OCI-LY1 (cell line): Measurements from ENCODE around the gene RNF212.

ENCODE experiments used
- H2AFZ ChIP-seq: fragments of 200-600 bp; sonication (generic), shearing (Covaris generic); 2 replicates; pipeline ENCODE4 v1.6.0; 2014; ENCODE audit warnings: antibody characterized with exemption, mild to moderate bottlenecking, low read length
- H3F3A ChIP-seq: fragments of 200-600 bp; sonication (generic), shearing (Covaris generic); 2 replicates; pipeline ENCODE4 v1.6.0; 2014; ENCODE audit warnings: mild to moderate bottlenecking, antibody characterized with exemption, low read length, moderate library complexity; ENCODE audit not compliant: insufficient read depth
- H3K27ac ChIP-seq: fragments of 200-600 bp; sonication (generic); 2 replicates; pipeline ENCODE4 v1.5.1; 2014; ENCODE audit warnings: low read length, mixed run types, mild to moderate bottlenecking, low read depth; ENCODE audit not compliant: poor library complexity, severe bottlenecking
- H3K27me3 ChIP-seq: fragments of 200-600 bp; sonication (generic); 2 replicates; pipeline ENCODE4 v1.6.0; 2014; ENCODE audit warnings: antibody characterized with exemption, mild to moderate bottlenecking, low read length, moderate library complexity; ENCODE audit not compliant: insufficient read depth
- H3K36me3 ChIP-seq: fragments of 200-600 bp; sonication (generic); 2 replicates; pipeline ENCODE4 v1.6.1; 2014; ENCODE audit warnings: mild to moderate bottlenecking, antibody characterized with exemption, low read length, moderate library complexity, mixed read lengths; ENCODE audit not compliant: insufficient read depth
- H3K4me1 ChIP-seq: fragments of 200-600 bp; sonication (generic); 2 replicates; pipeline ENCODE4 v1.5.1; 2014; ENCODE audit warnings: mild to moderate bottlenecking, low read length, moderate library complexity; ENCODE audit not compliant: insufficient read depth, severe bottlenecking
- H3K4me2 ChIP-seq: fragments of 200-600 bp; sonication (generic), shearing (Covaris generic); 2 replicates; pipeline ENCODE4 v1.6.1; 2014; ENCODE audit warnings: low read length
- H3K4me3 ChIP-seq: fragments of 200-600 bp; sonication (generic); 2 replicates; pipeline ENCODE4 v1.5.1; 2014; ENCODE audit warnings: low read length, low read depth, mild to moderate bottlenecking, mixed read lengths; ENCODE audit not compliant: poor library complexity, severe bottlenecking
- H3K79me2 ChIP-seq: fragments of 200-600 bp; shearing (Covaris generic); 2 replicates; pipeline ENCODE4 v1.6.1; 2016; ENCODE audit warnings: mixed run types, low read length, mixed read lengths; ENCODE audit not compliant: insufficient read depth
- H3K9ac ChIP-seq: fragments of 200-600 bp; sonication (generic), shearing (Covaris generic); 2 replicates; pipeline ENCODE4 v1.6.1; 2014; ENCODE audit warnings: mild to moderate bottlenecking, low read length, mixed read lengths
- H3K9me2 ChIP-seq: fragments of 200-600 bp; sonication (generic), shearing (Covaris generic); 2 replicates; pipeline ENCODE4 v1.6.1; 2014; ENCODE audit warnings: low read depth, mild to moderate bottlenecking, low read length, mixed read lengths
- H3K9me3 ChIP-seq: fragments of 200-600 bp; shearing (Covaris generic); 2 replicates; pipeline ENCODE4 v1.6.1; 2014; ENCODE audit warnings: low read length, mixed read lengths
- H4K20me1 ChIP-seq: fragments of 200-600 bp; sonication (generic), shearing (Covaris generic); 2 replicates; pipeline ENCODE4 v1.6.0; 2016; ENCODE audit warnings: mild to moderate bottlenecking, low read length; ENCODE audit not compliant: insufficient read depth
- CTCF ChIP-seq: fragments of 200-600 bp; sonication (generic), shearing (Covaris generic); IDR thresholded peaks from 2 replicates; pipeline ENCODE4 v1.5.1; 2017; ENCODE audit warnings: mild to moderate bottlenecking, antibody characterized with exemption, low read length, moderate library complexity, mixed read lengths
- EZH2 ChIP-seq: fragments of 200-600 bp; sonication (generic), shearing (Covaris generic); IDR thresholded peaks from 2 replicates; pipeline ENCODE4 v1.8.0; 2017; ENCODE audit warnings: borderline replicate concordance, mixed run types, mild to moderate bottlenecking, antibody characterized with exemption, low read length, moderate library complexity, mixed read lengths

RNF212 gene

GRCh38 chr4:1099270-1099669 is 14.1 kb downstream of the RNF212 start:
- Histone ChIP-seq H3F3A (no peaks in the 10 kb centered on the region), H3K9ac (no peak overlapping the region), H3K27me3 (no peaks in the 10 kb centered on the region), H3K36me3 (no peaks in the 10 kb centered on the region), H3K4me1 (no peaks in the 10 kb centered on the region), H3K79me2 (no peaks in the 10 kb centered on the region), H3K9me3 (no peaks in the 10 kb centered on the region), H3K27ac (no peak overlapping the region), H2AFZ (no peak overlapping the region), H3K4me2 (no peak overlapping the region), H3K9me2 (no peaks in the 10 kb centered on the region), H3K4me3 (no peak overlapping the region), H4K20me1 (no peaks in the 10 kb centered on the region)
- TF ChIP-seq EZH2 (no peak), CTCF (no peak)

GRCh38 chr4:1098311-1098925 is 14.9 kb downstream of the RNF212 start:
- Histone ChIP-seq H3K9me2 (no peaks in the 10 kb centered on the region), H3K4me3 (no peak overlapping the region), H3K9me3 (no peaks in the 10 kb centered on the region), H3K79me2 (no peaks in the 10 kb centered on the region), H3F3A (no peaks in the 10 kb centered on the region), H4K20me1 (no peaks in the 10 kb centered on the region), H3K9ac (no peak overlapping the region), H3K27ac (no peak overlapping the region), H3K27me3 (no peaks in the 10 kb centered on the region), H2AFZ (no peak overlapping the region), H3K4me2 (no peak overlapping the region), H3K36me3 (no peaks in the 10 kb centered on the region), H3K4me1 (no peaks in the 10 kb centered on the region)
- TF ChIP-seq CTCF (no peak), EZH2 (no peak)

- H4K20me1 ChIP-seq, result no peaks in the 10 kb centered on the region
- no peak for TF ChIP-seq EZH2
- no peak for TF ChIP-seq CTCF
- no peaks in the 10 kb centered on the region for H3K79me2 ChIP-seq
- H3K9ac ChIP-seq, result no peak overlapping the region
- no peak overlapping the region for H3K27ac ChIP-seq
- H3K9me3 ChIP-seq, result no peaks in the 10 kb centered on the region
- no peak overlapping the region for H3K4me3 ChIP-seq
- no peaks in the 10 kb centered on the region for H3F3A ChIP-seq
- H3K27me3 ChIP-seq, result no peaks in the 10 kb centered on the region
- no peak overlapping the region for H3K4me2 ChIP-seq
- H3K36me3 ChIP-seq, result no peaks in the 10 kb centered on the region
- H3K4me1 ChIP-seq, result no peaks in the 10 kb centered on the region
- no peak overlapping the region for H2AFZ ChIP-seq
- no peaks in the 10 kb centered on the region for H3K9me2 ChIP-seq
Observed at GRCh38 chr4:1097553-1097952, 15.8 kb downstream of the RNF212 start.
